ENCODE results near the gene BTBD1.

- TF ChIP-seq GATA2 (IDR thresholded peaks at IDR 0.05; ENCODE audit: low read depth, low read length) (no peak), GATA3 (IDR thresholded peaks at IDR 0.05; ENCODE audit: low read depth, low read length) (no peak)
Observed at GRCh38 chr15:83111149-83111548, 44.1 kb upstream of the BTBD1 start.
